GM19099 (cell line): ENCODE results near the gene ADGRB3.

ENCODE experiments used
- POLR2A ChIP-seq: IDR thresholded peaks from 3 replicates; pipeline ENCODE4 v1.6.1; 2011; ENCODE audit warnings: low read depth; ENCODE audit not compliant: insufficient read length; ENCODE audit errors: extremely low read depth

ADGRB3 gene

DNA sequence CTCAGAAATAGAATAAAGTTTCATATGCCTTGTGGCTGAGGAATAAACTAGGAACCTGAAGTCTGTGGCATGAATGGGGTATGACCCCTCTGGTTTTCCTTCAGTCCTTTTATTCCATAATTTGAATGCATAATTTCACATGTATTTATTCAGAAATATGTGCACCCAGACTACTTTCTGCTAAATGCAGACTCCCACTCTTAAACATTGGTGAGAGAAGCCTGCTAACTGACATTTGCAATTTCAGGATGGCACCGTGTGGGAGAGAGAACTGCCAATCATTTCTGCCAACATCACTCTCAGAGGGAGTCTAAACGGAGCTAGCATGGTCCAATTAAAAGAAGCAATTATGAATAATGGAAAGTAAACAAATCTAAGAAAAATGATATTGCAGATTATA lies 141.3 kb downstream of the ADGRB3 start:
- no peak for TF ChIP-seq POLR2A

DNA sequence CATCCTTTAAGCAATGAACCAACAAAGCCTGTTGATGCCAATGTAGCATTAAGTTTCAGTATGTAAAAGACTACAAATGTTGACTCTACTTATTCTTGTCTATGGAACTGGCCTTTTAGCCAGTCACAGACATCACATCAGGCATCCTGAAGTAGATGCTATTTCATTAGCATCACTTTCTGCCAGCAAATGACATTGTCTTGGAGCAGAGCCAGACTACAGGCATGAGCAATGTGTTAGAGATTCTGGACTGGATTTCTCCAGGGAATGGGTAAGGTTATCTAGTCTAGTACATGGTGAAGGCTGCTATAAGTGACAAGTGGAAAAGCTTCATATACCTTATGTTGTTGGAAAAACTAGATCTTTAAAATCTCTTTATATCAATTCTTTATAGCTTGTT lies 142.9 kb downstream of the ADGRB3 start:
- TF ChIP-seq POLR2A: no peak

DNA sequence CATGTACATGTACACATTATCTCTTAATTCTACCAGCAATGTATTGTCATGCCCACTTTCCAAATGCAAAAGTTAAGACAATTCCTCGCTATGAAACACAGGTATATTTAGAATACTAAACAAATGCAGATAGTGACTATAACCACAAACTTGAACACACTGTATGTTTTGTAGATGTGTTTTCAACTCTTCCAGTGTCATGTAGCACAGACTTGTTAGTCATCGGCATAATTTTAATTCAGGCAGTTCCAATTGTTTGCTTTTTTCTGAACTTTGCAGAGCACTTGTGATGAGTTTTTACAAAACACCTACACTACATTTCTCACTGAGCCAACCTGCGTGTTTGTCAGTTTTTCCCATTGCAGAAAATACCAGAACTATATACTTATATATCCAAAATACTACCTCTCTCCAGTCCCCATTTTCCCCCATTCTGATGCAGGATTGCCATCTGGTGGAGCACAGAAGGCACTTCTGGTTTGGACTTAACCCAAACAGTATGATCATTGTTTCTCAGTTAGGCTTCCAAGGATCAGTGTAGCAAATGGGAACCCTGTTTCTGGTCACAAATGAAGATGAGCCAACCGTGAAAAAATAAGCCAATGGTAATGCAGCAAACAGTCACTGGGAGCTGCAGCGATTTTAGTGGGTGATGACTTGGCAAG lies 143.4 kb downstream of the ADGRB3 start:
- no peak for TF ChIP-seq POLR2A

DNA sequence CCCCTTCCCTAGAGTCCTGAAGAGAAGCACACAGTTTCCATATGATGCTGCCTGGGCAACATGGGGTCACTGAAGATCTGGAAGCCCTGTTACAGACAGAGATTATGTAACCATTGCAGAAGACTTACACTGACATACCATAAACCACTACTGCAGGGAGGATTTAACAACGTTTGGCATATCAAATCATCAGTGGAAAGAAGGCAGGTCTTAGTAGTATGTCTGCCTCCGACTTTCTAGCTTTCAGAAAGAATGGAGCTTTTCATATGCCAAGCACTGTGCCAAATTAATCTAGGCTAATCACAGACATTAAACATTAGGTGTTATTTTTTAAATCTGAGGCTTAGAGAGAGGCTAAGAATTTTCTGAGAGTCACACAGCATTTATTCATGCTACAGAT lies 144.3 kb downstream of the ADGRB3 start:
- no peak for TF ChIP-seq POLR2A

DNA sequence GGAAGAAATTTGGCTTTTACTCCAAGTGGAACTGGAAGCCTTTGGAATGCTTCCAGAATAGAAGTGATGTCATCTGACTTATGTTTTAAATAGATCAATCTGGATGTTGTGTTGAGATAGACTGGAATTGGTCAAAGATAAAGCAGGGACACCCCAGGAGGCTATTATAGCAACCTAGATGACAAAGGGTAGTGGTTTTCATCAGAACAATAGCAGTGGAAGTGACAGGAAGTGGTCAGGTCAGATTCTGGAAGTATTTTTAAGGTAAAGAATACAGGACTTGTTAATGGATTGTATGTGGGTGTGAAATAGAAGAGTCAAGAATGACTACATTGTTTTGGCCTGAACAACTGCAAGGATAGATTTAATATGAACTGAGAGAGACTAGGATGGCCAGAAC lies 191.4 kb downstream of the ADGRB3 start:
- TF ChIP-seq POLR2A: no peak

DNA sequence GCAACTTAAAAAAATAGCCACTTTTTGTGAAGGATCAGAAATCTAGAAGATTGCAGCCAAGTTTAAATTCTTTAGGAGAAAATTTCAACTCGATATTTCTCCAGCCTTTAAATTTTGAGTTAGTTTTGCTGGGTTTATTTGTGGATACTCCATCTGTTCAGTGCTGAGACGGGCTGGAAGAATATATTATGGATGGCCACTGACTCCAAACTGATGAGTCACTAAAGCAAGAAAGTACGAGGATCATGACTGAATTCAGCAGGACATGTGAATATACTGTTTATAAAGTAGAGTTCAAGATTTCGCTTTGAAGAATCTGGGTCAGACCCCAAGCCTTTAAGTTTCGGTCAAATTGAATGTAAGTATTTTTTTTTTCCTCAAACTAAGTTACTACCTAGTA lies 199.5 kb downstream of the ADGRB3 start:
- no peak for TF ChIP-seq POLR2A

DNA sequence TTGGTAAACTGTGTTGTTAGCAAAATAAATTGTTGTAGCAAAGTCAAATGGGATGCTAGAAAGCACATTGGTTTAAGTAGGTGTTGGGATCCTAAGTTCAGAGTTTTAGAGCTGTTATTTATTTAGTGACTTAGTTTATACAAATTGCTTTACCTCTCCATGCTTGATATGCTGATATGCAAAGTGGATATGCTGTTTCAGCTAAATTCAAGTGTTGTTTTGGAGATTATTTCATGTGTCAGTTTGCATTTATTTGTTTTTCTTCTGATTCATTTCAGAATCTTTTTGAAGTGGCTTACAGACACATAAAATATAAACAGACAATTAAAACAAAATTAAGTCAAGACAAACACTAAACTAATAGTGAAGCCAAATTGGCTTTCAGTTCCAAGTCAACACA lies 203.5 kb downstream of the ADGRB3 start:
- no peak for TF ChIP-seq POLR2A

DNA sequence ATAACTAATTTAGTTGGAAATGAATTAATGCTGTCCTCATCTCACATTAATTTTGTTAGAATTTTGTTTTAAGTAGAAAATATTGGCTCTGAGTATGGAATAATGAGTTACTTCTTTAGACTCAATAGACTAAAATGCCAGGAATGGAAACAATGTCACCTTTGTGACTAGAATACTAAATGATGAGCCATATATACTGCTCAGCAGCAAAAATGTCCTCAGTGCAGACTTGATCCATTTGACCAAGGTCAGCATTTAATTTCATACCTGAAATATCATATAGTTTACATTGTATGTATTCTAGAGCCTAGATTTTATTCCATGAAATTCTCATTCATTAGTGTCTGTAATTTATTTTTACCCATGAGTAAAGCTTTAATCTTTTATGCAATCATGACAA lies 217.7 kb downstream of the ADGRB3 start:
- no peak for TF ChIP-seq POLR2A

DNA sequence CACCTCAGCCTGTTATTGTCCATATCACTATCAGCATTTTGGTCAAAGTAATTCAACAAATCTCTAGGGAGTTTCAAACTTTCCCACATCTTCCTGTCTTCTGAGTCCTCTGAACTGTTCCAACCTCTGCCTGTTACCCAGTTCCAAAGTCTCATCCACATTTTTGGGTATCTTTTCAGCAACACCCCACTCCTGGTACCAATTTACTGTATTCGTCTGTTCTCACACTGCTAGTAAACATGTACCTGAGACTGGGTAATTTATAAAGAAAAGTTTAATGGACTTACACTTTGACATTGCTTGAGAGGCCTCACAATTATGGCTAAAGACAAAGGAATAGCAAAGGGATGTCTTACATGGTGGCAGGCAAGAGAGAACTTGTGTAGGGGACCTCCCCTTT lies 224.2 kb downstream of the ADGRB3 start:
- no peak for TF ChIP-seq POLR2A

DNA sequence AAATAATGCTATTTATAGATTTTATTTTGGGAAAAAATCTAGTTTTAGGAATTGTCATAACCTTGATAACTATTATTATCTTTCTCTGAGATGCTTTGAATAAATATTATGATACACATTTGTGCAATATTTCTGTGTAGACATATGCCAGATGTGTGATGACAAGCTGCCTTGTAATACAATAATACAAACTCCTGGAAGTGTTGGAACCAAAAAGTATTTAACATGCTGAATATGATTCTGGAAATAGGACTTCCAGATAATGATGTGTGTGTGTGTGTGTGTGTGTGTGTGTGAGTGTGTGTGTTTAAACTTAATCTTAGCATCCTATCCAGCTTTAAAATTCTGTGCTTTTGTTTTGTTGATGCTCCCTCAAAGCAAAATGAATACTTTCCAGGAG lies 233.6 kb downstream of the ADGRB3 start:
- no peak for TF ChIP-seq POLR2A

DNA sequence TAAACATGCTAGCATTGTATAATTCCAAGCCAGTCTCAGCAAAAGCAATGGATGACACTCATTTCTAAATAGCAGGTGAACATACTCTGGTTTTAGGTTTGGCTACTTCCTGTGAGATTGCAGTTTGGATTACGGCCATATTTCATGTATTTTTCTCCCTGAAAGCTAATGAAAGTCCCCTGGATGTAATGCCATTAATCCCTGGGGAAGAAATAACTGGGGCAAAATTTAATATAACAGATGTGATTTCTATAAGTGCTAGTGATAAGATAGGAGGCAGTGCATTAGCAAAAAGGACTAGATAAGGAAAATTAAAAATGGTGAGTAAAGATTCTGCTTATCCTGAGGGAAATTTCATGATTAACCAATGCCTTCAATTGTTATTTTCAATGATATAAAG lies 238.2 kb downstream of the ADGRB3 start:
- no peak for TF ChIP-seq POLR2A

DNA sequence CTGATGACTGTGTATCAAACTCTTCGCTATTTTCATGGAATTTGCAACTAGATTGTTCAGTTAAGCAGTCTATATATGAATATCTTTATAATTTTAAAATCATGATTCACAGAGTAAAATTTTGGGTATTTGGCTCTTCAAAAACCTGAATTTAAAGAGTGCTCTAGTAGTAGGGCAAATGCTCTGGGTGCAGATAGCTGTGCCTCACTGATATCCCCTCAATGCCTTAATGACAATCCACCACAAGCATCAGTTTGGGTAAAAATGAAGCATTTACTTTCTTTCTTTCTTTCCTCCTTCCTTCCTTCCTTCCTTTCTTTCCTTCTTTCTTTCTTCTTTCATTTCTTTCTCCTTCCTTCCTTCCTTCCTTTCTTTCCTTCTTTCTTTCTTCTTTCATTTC lies 239.7 kb downstream of the ADGRB3 start:
- TF ChIP-seq POLR2A: no peak

DNA sequence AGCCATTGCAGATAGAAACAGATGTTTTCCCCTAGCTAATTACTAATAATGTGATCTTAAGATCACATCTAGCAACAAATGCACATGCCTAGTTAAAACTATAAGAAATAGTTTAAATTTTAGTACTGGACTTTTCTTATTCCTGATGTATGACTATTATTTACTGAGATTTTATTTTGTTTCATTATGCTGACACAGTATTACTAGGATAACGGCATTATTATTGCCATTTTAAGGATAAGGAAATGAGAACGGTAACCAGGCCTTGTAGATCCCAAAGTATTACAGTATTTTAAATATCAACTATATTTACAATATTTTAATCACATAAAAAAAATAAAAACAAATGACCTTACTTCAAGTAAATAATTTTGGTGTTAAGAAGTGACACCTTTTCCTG lies 240.3 kb downstream of the ADGRB3 start:
- no peak for TF ChIP-seq POLR2A

DNA sequence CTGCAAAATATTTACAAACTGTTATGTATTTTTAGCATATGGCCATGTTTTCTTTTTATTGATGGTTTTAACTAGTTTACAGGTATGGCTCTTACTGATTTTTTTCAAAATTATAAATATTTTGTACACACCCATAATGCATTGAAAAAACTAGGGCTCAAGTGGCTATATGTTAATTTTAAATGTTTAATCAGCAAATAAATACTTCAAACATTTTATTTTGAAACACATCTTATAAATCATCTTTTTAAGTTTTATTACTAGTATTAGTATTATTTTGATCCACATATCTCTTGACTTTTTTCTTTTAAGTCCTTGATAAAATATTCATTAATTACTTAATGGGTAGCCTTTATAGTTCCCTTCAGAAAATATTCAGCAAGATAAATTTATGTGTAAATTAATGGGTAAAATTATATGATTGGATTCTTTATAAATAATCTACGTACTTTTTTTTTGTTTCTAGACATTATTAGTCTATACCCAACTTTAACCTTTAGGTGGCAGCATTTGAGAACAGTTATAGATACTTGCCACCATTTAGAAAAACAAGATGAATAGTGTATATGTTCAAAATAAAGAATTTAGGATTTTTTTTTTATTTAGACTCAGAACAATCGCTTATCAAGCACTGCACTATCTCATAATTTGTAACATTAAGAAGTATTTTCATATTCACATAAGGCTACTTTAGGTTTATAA lies 241.9 kb downstream of the ADGRB3 start:
- TF ChIP-seq POLR2A: no peak

DNA sequence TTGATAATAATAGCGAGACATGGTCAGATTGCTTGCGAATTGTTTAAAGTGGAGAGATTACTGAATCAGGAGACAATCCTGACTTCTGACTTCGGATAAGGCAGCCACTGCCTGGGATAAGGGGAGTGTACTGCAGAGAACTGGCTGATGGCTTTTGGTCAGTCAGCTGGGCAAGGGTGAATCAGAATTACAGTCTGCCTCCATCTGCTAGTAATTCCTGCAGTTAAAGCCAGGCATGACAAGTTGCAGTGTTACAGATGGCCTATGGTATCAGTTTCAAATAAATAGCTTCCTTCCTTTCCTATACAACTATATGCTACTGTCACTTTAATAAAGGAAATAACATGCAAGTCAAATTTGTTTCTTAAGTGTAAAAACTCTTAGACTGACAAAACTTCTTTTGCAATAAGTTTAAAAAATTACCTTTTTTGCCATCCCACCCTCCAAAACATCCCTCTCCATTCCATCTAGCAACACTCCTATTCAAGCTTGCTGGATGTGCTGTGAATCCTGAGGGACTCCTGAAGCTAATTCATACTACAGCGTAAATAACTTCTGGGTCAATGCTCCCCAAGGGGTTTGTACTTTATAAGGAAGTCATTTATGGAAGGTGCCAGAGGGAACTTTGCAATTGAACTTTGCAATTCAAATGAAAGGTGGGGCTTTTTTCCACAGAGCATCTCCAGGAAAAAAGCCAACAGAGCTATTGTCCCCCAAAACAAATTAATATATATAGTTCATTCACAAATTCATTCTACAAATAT lies 245.2 kb downstream of the ADGRB3 start:
- no peak for TF ChIP-seq POLR2A

DNA sequence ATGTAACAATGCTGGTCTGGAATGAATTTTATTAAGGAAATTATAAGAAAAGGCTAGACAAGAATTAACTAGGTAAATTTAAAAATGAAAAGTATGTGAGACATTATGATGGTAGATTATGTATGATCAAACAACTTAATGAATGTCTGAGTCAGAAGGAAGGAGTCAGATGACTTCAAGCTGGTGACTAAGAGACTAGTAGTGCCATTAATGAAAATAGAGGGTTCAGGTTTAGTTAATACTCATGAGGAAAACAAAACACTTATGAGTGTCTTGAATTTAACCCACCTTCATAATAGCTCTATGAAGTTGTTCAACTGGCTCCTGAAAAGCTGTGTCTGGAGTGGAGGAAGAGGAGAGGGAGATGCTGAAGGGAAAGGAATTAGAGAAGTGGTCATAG lies 256.3 kb downstream of the ADGRB3 start:
- no peak for TF ChIP-seq POLR2A

DNA sequence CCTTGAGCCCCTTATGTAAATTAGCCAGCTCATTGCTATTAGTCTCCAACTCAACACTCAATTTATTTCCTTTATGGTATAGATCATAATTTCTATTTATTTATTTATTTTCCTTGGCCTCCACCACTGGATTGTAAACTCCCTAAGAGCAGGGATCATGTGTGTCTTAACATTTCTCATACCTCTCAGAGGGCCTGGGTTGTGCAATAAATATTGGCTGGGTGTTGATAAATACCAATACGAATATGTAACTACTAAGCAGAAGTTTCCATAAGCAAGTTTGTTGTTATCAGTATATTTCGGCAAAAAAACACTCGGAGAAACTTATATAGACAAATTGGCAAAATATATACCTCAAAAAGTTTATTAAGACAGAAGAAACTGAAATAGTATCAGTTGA lies 257.4 kb downstream of the ADGRB3 start:
- no peak for TF ChIP-seq POLR2A

DNA sequence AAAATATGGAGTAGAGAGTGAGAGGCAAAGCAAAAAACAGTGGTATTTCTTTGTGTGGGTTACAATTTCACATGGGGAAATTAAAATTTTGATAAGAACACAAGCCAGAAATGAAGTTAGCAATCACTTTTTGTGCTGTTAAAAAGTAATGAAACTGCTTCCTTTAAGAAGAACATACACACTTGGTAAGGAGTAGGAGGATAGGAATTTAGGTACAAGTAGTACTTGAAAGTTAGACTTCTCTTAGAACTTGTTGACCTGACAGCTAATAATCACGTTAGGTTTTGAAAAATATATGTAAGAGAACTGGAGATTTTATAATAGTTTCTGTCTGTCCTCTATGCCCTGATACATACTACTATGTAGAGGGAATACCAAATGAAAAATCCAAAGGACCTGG lies 260.8 kb downstream of the ADGRB3 start:
- no peak for TF ChIP-seq POLR2A
